ENCODE data around the gene RPS28.
A peak's percentile ranks its signal among the peaks of the same experiment; 100 is the strongest.
"Not testable (repeated sequence)": the region's sequence is repeated elsewhere in the genome, so short reads cannot be mapped to it uniquely, and the experiment has no call there.

Gene RPS28

GRCh38 chr19:8321067-8321985, at the start of gene RPS28, which contains the start of gene NDUFA7:
Gene RPS28 (plus strand): TSS chr19:8321496. CDS start chr19:8321531, 35 bp downstream.
Gene NDUFA7 (minus strand): TSS chr19:8321375. CDS start chr19:8321358, 17 bp downstream.
- DNase-seq (ENCODE audit: low read depth), result peak; percentile 76

- not testable (repeated sequence) for DNase-seq (ENCODE audit: low read depth)
These were observed 44.8 kb upstream of the RPS28 start for GRCh38 chr19:8276508-8276907.

GRCh38 chr19:8291337-8291736, 30.0 kb upstream of the RPS28 start:
- DNase-seq (ENCODE audit: low read depth), result not testable (repeated sequence)

GRCh38 chr19:8302357-8302691, 19.0 kb upstream of the RPS28 start:
- no peak for DNase-seq (ENCODE audit: low read depth)

GRCh38 chr19:8302734-8303133, 18.6 kb upstream of the RPS28 start:
- DNase-seq (ENCODE audit: low read depth), result no peak

- no peak for DNase-seq (ENCODE audit: low read depth)
These were observed 16.3 kb upstream of the RPS28 start for GRCh38 chr19:8304841-8305621.

- DNase-seq (ENCODE audit: low read depth), result no peak
These were observed 15.5 kb upstream of the RPS28 start for GRCh38 chr19:8305798-8306197.

- DNase-seq (ENCODE audit: low read depth), result no peak
These were observed 14.9 kb upstream of the RPS28 start for GRCh38 chr19:8306235-8307054.

GRCh38 chr19:8307400-8307964, 13.8 kb upstream of the RPS28 start:
- DNase-seq (ENCODE audit: low read depth), result no peak

GRCh38 chr19:8307965-8308866, 13.1 kb upstream of the RPS28 start, which contains the start of gene CD320:
Gene CD320 (minus strand): TSS chr19:8308358. CDS start chr19:8308290, 68 bp downstream.
- peak; percentile 47 for DNase-seq (ENCODE audit: low read depth)

- no peak for DNase-seq (ENCODE audit: low read depth)
These were observed 12.4 kb upstream of the RPS28 start for GRCh38 chr19:8308891-8309291.

GRCh38 chr19:8310342-8311055, 10.8 kb upstream of the RPS28 start:
- DNase-seq (ENCODE audit: low read depth), result no peak

- DNase-seq (ENCODE audit: low read depth), result no peak
These were observed 9.6 kb upstream of the RPS28 start for GRCh38 chr19:8311461-8312260.

- not testable (repeated sequence) for DNase-seq (ENCODE audit: low read depth)
These were observed 6.2 kb upstream of the RPS28 start for GRCh38 chr19:8314981-8315640.

GRCh38 chr19:8316351-8317125, 4.8 kb upstream of the RPS28 start:
- DNase-seq (ENCODE audit: low read depth), result no peak

GRCh38 chr19:8318835-8319234, 2.5 kb upstream of the RPS28 start:
- DNase-seq (ENCODE audit: low read depth), result not testable (repeated sequence)

GRCh38 chr19:8319807-8320520, 1.3 kb upstream of the RPS28 start:
- no peak for DNase-seq (ENCODE audit: low read depth)
